Heart left ventricle (tissue), 13 donors: ENCODE results near the gene GAD2.

Experiments
- CTCF ChIP-seq, 12 donors: fragments of 200-600 bp; sonication (generic) in 4 of 12; IDR thresholded peaks; one replicate each; pipeline versions ENCODE4 v1.5.0 to v1.8.0; 2018 to 2022; ENCODE audit warnings: antibody characterized with exemption in 12 of 12, mild to moderate bottlenecking in 5 of 12
- POLR2A ChIP-seq, 2 donors: fragments of 450-650 bp; IDR thresholded peaks; one replicate each; pipeline ENCODE4 v1.6.1; 2017; ENCODE audit warnings: antibody characterized with exemption in 2 of 2, mild to moderate bottlenecking in 2 of 2, moderate library complexity in 2 of 2
- donor health status: ischemic (EF 13 %, LVEDD 7.1; RV severe dilation, severe dysfunction).
- donor health status: DM: no; HTN: yes; CAD: no.
- donor health status: DM: no; HTN: no; CAD: no.
- donor health status: ischemic (EF 25% LVEDD 6.9; RV normal size, moderate dysfunction).
- donor health status: ischemic (EF 25% LVEDD 5.7; RV mildly dilated, moderate dysfunction).
- donor health status: ischemic (EF 35%, LVEDD 5.7; RV mildly dilated, moderate dysfunction).
- donor health status: nonischemic (EF 11% LVEDD 7.7; RV severe dilation, severe dysfunction).
- donor health status: DM: yes; HTN: yes; CAD: no.
- donor health status: PGD.
- donor health status: ischemic (EF 29% LVEDD 5.4; RV normal size, mild dysfunction).
- donor health status: nonischemic (EF 23%, LVEDD 6.1; RV moderate dilation, normal function).

- TF ChIP-seq CTCF (IDR thresholded peaks at IDR 0.05) (no peak), POLR2A (IDR thresholded peaks at IDR 0.05) (no peak)
Observed at GRCh38 chr10:26194275-26194674, 22.3 kb upstream of the GAD2 start.
